Calu3 (cell line): ENCODE measurements around the gene ACVR1B. TPM values are rescaled to one million over a fixed set of nuclear protein-coding genes. Genes with fewer than 3 reads are reported as not detected.

ENCODE experiments used
- BruUV-seq: library from RNA; stranded (reverse); fragments of 400-500 nt; replicated peaks from 2 replicates; lab custom pipeline; 2021; lab: Mats Ljungman, UMichigan
- CTCF ChIA-PET: fragments of 300-600 bp; sonication (Branson Sonifier 250); formaldehyde crosslinking; loops from one replicate; lab custom pipeline; 2022; ENCODE audit warnings: antibody characterized with exemption; lab: Charles Lee
- DNase-seq: peaks from one replicate; pipeline ENCODE4 v3.0.0; 2022
- H3K27ac Mint-ChIP-seq: one replicate; pipeline ENCODE4 v1.8.0; 2022; ENCODE audit warnings: mixed read lengths; ENCODE audit not compliant: unreplicated experiment
- H3K27me3 Mint-ChIP-seq: one replicate; pipeline ENCODE4 v1.8.0; 2022; ENCODE audit warnings: mixed read lengths; ENCODE audit not compliant: unreplicated experiment
- H3K36me3 Mint-ChIP-seq: one replicate; pipeline ENCODE4 v1.8.0; 2022; ENCODE audit warnings: mild to moderate bottlenecking, moderate library complexity, mixed read lengths; ENCODE audit not compliant: insufficient read depth, unreplicated experiment
- H3K4me1 Mint-ChIP-seq: one replicate; pipeline ENCODE4 v1.8.0; 2022; ENCODE audit warnings: mild to moderate bottlenecking, low read depth, mixed read lengths; ENCODE audit not compliant: unreplicated experiment
- H3K4me3 Mint-ChIP-seq: one replicate; pipeline ENCODE4 v1.8.0; 2022; ENCODE audit warnings: mild to moderate bottlenecking, low read depth, moderate library complexity, mixed read lengths; ENCODE audit not compliant: unreplicated experiment
- H3K9me3 Mint-ChIP-seq: one replicate; pipeline ENCODE4 v1.8.0; 2022; ENCODE audit warnings: low read depth, mixed read lengths; ENCODE audit not compliant: unreplicated experiment
- intact Hi-C: fragments of 100-400 bp; cut with micrococcal nuclease; formaldehyde crosslinking; loops from one replicate; pipeline ENCODE4 v1.10.0; 2022; ENCODE audit not compliant: unreplicated experiment
- total RNA-seq: library from RNA; stranded (reverse); gene quantifications from 2 replicates; pipeline ENCODE4 v1.2.3, GENCODE V29; 2022
- TF ChIP-seq, protein P1 (sequence below): fragments of 200-600 bp; IDR thresholded peaks from one replicate; pipeline ENCODE4 v1.8.0; 2022; ENCODE audit warnings: antibody characterized with exemption; ENCODE audit not compliant: unreplicated experiment

Gene ACVR1B
- total RNA-seq, 1 experiment from 2014 or later = 16.3 TPM

DNA sequence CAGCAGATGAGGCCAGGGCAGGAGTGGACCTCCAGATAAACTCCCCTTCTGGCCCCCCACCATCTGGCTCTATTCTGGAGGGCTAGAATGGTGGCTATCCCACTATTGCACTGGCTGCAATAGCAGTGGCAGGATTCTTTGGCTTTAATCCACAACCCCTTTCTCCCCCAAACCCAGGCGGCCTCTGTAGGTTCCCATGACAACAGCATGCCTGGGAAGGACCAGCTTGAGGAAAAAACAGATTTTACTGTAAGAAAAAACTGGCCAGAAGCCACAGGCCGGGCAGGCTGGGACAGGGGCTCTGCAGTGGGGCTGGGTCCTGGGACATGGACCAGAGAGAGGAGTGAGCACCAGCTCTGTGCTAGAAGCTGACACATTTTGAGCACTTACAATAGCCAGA lies 13.6 kb upstream of the ACVR1B start:
- TF ChIP-seq, protein P1, sequence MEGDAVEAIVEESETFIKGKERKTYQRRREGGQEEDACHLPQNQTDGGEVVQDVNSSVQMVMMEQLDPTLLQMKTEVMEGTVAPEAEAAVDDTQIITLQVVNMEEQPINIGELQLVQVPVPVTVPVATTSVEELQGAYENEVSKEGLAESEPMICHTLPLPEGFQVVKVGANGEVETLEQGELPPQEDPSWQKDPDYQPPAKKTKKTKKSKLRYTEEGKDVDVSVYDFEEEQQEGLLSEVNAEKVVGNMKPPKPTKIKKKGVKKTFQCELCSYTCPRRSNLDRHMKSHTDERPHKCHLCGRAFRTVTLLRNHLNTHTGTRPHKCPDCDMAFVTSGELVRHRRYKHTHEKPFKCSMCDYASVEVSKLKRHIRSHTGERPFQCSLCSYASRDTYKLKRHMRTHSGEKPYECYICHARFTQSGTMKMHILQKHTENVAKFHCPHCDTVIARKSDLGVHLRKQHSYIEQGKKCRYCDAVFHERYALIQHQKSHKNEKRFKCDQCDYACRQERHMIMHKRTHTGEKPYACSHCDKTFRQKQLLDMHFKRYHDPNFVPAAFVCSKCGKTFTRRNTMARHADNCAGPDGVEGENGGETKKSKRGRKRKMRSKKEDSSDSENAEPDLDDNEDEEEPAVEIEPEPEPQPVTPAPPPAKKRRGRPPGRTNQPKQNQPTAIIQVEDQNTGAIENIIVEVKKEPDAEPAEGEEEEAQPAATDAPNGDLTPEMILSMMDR = no peak
- H3K9me3 Mint-ChIP-seq = no peaks in the 10 kb centered on the region
- H3K4me3 Mint-ChIP-seq = no peak overlapping the region
- DNase-seq = no peak
- intact Hi-C loops = no loop called here
- no peaks in the 10 kb centered on the region for H3K4me1 Mint-ChIP-seq
- H3K36me3 Mint-ChIP-seq = no peaks in the 10 kb centered on the region
- peaks cover 52% of the 10 kb centered on the region for H3K27me3 Mint-ChIP-seq
- CTCF ChIA-PET = no interaction called here
- H3K27ac Mint-ChIP-seq = no peak overlapping the region
- no TSS peak for BruUV-seq

DNA sequence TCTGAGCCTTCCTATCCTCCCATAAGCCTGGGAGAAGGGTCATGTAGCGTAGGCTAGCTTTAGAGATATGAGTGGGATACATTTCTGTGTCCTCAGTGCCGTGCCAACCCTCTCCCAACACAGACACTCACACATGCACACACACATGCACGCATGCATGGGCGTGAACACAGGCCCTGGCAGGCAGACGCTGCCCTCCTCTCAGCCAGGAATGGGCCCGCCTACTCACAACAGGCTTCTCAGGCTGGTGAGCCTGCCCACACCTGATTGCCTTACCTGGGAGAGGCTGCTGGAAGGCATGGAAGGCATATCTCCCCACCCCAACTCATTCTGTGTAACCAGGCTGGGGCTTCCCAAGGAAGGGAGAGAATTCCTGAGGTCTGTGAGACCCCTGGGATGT lies 12.8 kb upstream of the ACVR1B start:
- Mint-ChIP-seq H3K27ac (no peak overlapping the region), H3K27me3 (peaks cover 58% of the 10 kb centered on the region), H3K36me3 (no peaks in the 10 kb centered on the region), H3K4me1 (no peaks in the 10 kb centered on the region), H3K4me3 (no peak overlapping the region), H3K9me3 (no peaks in the 10 kb centered on the region)
- no peak for DNase-seq
- intact Hi-C loops = no loop called here
- TF ChIP-seq, protein P1 = no peak
- BruUV-seq = no TSS peak
- CTCF ChIA-PET = interaction anchor here (0.7 kb wide), 1 partner anchor 95 kb away, joined by 4 read pairs; no protein-coding TSS in a partner anchor

DNA sequence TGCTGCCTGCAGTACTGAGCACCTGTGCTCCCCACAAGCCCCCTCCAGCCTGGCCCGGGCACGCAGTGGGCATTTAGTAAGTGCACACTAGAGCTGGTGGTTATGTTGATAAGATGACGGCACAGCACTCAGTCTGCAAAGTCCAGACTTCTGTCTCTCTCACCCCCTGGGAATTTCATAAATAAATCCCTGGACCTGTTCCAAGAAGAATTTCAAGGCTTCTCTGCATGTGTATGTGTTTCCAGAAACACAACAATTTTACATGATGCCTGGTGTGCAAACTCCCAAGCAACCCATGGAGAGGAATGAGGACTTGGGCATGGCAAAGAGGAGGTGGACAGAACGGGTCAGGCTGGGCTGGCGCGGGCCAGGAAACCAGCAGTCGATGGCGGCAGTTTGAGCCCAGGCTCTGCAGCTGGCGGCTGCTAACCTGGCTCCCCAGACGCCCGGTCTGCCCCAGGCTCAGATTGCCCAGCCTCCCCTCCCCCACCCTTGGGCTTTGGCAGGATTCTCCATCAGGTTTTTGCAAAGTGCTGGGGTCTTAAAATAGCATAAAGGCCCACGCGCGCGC lies 10.4 kb upstream of the ACVR1B start:
- intact Hi-C loops = no loop called here
- Mint-ChIP-seq H3K4me1 (no peaks in the 10 kb centered on the region), H3K27ac (no peak overlapping the region), H3K4me3 (no peak overlapping the region), H3K9me3 (peaks cover 5% of the 10 kb centered on the region), H3K36me3 (no peaks in the 10 kb centered on the region), H3K27me3 (peaks cover 48% of the 10 kb centered on the region)
- DNase-seq = no peak
- CTCF ChIA-PET = no interaction called here
- BruUV-seq = no TSS peak
- TF ChIP-seq, protein P1 = no peak

DNA sequence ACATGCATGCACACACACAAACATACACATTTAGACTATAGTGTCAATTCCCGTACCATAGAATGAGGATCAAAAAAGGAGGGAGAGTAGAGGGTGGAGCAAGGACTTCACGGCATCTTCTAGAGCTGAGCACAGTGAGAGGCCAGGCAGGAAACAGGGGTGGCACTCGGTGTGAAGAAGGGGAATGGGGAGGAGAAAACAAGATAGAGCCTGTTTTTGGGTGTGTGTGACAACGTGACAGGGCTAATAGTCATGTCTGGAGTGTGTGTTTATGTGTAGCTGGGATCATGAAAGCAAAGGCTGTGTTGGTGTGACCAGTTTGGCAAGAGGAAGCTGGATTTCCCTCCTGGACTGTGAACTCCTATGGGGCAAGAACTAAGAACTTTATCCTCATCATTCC lies 9.9 kb upstream of the ACVR1B start:
- Mint-ChIP-seq H3K27me3 (peaks cover 48% of the 10 kb centered on the region), H3K4me3 (no peak overlapping the region), H3K9me3 (peaks cover 5% of the 10 kb centered on the region), H3K36me3 (no peaks in the 10 kb centered on the region), H3K27ac (no peak overlapping the region), H3K4me1 (no peaks in the 10 kb centered on the region)
- intact Hi-C loops = no loop called here
- CTCF ChIA-PET = no interaction called here
- DNase-seq = no peak
- TF ChIP-seq, protein P1 = no peak
- BruUV-seq = no TSS peak
